Mesodermal cell (in vitro differentiated cells): ENCODE results near the gene MST1R.
"Not testable (repeated sequence)": the region's sequence is repeated elsewhere in the genome, so short reads cannot be mapped to it uniquely, and the experiment has no call there.

ENCODE experiments used
- H3K27ac ChIP-seq: 2 replicates; pipeline ENCODE4 v1.7.0; 2013; ENCODE audit warnings: mild to moderate bottlenecking, low read depth, low read length, moderate library complexity; ENCODE audit not compliant: severe bottlenecking
- H3K36me3 ChIP-seq: 2 replicates; pipeline ENCODE4 v1.7.1; 2013; ENCODE audit warnings: mild to moderate bottlenecking, low read length, moderate library complexity; ENCODE audit not compliant: control insufficient read depth, insufficient read depth
- H3K4me1 ChIP-seq: one replicate; pipeline ENCODE4 v1.7.1; 2013; ENCODE audit warnings: mild to moderate bottlenecking, low read length; ENCODE audit not compliant: insufficient read depth, control insufficient read depth, poor library complexity, severe bottlenecking
- H3K4me3 ChIP-seq: 2 replicates; pipeline ENCODE4 v1.7.0; 2013; ENCODE audit warnings: low read length, control low read depth, mild to moderate bottlenecking; ENCODE audit not compliant: insufficient read depth, poor library complexity, severe bottlenecking; ENCODE audit errors: extremely low read depth
- H3K9me3 ChIP-seq: 2 replicates; pipeline ENCODE4 v1.7.1; 2013; ENCODE audit warnings: mild to moderate bottlenecking, low read length, moderate library complexity; ENCODE audit not compliant: control insufficient read depth
- WGBS, 2 experiments: methylation state at CpG; one replicate each; pipeline ENCODE4 v1.1.5; 2013; ENCODE audit warnings: missing lambda C conversion rate in 2 of 2; ENCODE audit not compliant: insufficient coverage in 2 of 2; 5-methylcytosine and 5-hydroxymethylcytosine counted together

MST1R gene

DNA sequence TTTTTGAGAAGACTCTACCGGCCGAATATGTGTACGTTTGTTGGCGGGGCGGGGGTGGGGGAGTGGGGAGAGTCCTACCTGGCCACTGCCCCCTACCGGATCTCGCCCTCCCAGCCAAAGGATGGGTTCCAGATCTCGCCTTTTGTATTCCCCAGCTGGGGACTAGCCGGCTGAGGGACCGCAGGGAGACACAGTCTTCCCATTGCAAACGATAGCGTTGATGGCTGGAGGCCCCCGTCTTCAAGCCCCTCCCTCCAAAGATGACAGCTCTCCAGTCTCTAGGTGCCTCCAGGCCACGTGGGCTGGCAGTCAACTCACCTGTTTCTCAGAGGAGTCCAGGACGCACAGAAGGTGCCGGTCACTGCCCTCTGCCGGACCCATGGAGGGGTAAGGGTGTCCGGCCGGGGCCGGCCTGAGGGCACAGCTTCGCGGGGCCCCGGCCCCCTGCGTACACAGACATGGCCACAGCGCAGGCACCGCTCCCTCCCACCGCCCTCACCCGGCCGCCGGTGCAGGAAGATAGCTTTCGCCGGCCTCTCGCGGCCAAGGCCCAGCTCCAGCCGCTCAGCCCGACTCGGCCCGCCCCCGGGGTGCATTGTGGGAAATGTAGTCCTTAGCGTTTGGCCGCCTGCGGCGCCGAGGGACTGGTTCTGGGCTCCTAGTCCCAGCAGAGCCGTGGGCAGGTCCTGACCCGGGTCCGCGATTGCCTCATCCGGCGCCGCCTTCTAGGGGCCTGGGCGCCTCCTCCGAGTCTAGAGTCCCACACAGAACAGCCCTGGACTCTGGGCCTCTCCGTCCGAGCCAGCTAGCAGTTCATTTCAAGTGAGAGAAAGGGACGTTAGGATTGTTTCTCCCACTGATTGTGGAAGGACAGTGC, 25.9 kb upstream of the MST1R start, which contains the start of gene MON1A:
Gene MON1A, minus strand, starts transcription at position 521 of the 877 bp plus-strand sequence. CDS start 16,465 bp downstream, outside the sequence.
- peaks cover 12% of the 10 kb centered on the region for H3K4me1 ChIP-seq
- 2 to 4% methylated on average over 53 to 55 of the region's 56 CpGs for WGBS, 2 experiments
- H3K9me3 ChIP-seq: no peaks in the 10 kb centered on the region
- H3K36me3 ChIP-seq: peaks cover 5% of the 10 kb centered on the region
- H3K27ac ChIP-seq: peak within 1 kb of the TSS; percentile 53
- H3K4me3 ChIP-seq: peak within 1 kb of the TSS; percentile 74

DNA sequence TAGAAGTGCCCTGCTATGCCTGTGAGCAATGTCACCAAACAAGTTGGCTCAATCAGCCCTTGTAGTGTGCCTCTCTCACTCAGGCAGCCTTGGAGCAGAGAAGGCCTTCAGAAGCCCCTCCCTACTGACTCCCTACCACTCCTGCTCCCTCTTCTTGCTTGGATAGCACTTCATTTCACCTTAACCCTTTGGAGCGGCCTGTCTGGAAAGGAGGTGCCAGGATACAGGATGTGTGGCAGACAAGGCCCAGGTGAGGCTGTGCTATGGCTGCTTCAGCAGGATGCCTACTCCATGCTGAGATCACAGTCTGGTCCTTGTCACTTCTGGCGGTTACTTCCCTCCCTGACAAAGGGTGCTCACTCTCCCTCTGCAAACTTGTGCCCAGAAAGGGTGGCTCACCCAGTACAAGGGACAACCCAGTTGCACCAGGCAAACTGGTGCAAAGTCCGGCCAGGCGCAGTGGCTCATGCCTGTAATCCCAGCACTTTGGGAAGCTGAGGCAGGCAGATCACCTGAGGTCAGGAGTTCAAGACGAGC, 24.9 kb upstream of the MST1R start:
- Histone ChIP-seq H3K4me1 (peaks cover 14% of the 10 kb centered on the region), H3K27ac (no peak overlapping the region), H3K36me3 (peaks cover 5% of the 10 kb centered on the region), H3K4me3 (no peak overlapping the region), H3K9me3 (no peaks in the 10 kb centered on the region)
- WGBS, 2 experiments: 91 to 100% methylated on average over 2 to 5 of the region's 5 CpGs

DNA sequence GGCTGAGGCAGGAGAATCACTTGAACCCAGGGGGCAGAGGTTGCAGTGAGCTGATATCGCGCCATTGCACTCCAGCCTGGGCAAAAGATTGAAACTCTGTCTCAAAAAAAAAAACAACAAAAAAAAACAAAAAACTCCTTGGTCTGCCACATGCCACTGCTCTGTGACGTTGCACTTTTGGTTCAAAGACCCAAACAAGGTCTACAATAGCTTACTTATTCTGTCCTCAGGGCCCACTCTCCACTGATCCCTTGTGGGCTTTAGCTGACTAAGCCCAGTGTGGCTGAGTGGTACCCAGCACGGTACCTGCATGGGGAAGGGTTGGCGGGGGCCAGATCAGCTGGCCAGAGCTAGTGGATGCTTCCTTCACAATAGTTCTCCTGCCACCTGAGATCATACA, 24.1 kb upstream of the MST1R start:
- WGBS, 2 experiments: 99 to 100% methylated on average over 5 of the region's 5 CpGs
- peaks cover 14% of the 10 kb centered on the region for H3K4me1 ChIP-seq
- no peak overlapping the region for H3K27ac ChIP-seq
- no peak overlapping the region for H3K4me3 ChIP-seq
- H3K36me3 ChIP-seq: peaks cover 5% of the 10 kb centered on the region
- no peaks in the 10 kb centered on the region for H3K9me3 ChIP-seq

DNA sequence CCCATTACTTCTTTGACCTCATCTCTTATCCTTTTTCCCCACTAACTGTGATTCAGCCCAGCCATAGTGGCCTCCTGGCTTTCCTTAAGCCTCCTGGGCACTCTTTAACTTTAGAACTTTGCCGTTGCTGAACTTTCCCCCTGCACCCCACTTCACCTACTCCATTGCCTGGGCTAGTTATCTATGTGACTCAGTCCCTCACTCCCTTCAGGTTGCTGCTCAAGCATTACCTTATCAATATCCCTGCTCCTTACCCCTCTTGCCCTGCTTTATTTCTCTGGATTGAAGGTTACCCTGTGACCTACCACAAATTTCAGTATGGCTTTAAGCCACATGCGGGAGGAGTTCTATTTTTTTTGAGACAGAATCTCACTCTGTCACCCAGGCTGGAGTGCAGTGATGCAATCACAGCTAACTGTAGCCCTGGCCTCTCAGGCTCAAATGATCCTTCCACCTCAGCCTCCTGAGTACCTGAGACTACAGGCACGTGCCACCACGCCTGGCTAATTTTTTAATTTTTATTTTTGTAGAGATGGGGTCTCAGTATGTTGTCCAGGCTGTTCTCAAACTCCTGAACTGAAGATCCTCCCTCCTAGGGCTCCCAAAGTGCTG, 22.6 kb upstream of the MST1R start:
- H3K27ac ChIP-seq: no peak overlapping the region
- H3K4me1 ChIP-seq: peaks cover 14% of the 10 kb centered on the region
- H3K4me3 ChIP-seq: no peak overlapping the region
- 80 to 94% methylated on average over 2 of the region's 4 CpGs for WGBS, 2 experiments
- H3K36me3 ChIP-seq: peaks cover 5% of the 10 kb centered on the region
- no peaks in the 10 kb centered on the region for H3K9me3 ChIP-seq

DNA sequence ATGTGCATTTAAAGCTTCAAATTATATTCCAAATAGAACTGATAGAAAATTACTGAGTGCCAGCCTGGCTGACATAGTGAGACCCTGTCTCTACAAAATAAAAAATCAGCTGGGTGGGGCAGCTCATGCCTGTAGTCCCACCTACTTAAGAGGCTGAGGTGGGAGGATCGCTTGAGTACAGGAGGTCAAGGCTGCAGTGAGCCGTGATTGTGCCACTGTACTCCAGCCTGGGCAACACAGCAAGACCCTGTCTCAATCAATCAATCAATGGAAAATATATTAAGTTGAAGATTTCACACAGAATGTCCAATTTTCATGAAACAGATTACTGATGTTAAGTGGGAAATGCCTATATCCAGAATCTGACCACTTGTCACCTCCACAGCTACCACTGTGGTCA, 21.8 kb upstream of the MST1R start:
- WGBS, 2 experiments: 63 to 100% methylated on average over 1 to 2 of the region's 2 CpGs
- H3K36me3 ChIP-seq: peaks cover 5% of the 10 kb centered on the region

DNA sequence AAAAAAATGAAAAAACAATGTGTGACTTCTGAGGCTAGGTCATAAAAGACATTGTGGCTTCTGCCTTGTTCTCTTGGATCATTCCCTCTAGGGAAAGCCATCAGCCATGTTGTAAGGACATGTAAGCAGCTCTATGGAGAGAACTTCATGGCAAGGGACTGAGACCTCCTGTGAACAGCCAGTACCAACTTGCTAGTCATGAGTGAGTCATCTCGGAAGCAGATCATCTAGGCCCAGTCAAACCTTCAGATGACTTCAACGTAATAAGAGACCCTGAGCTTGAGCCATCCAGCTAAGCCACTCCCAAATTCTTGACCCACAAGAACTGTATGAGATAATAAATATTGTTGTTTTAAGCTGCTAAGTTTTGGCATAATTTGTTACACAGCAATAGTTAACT, 21.0 kb upstream of the MST1R start:
- Histone ChIP-seq H3K36me3 (peaks cover 5% of the 10 kb centered on the region), H3K27ac (no peak overlapping the region), H3K9me3 (no peaks in the 10 kb centered on the region), H3K4me3 (no peak overlapping the region), H3K4me1 (peaks cover 4% of the 10 kb centered on the region)
- 80 to 86% methylated on average over 1 of the region's 2 CpGs for WGBS, 2 experiments

More for the DNA sequence above, 21.8 kb upstream of the MST1R start:
- Histone ChIP-seq H3K9me3 (no peaks in the 10 kb centered on the region), H3K4me1 (peaks cover 11% of the 10 kb centered on the region), H3K27ac (no peak overlapping the region), H3K4me3 (no peak overlapping the region)

DNA sequence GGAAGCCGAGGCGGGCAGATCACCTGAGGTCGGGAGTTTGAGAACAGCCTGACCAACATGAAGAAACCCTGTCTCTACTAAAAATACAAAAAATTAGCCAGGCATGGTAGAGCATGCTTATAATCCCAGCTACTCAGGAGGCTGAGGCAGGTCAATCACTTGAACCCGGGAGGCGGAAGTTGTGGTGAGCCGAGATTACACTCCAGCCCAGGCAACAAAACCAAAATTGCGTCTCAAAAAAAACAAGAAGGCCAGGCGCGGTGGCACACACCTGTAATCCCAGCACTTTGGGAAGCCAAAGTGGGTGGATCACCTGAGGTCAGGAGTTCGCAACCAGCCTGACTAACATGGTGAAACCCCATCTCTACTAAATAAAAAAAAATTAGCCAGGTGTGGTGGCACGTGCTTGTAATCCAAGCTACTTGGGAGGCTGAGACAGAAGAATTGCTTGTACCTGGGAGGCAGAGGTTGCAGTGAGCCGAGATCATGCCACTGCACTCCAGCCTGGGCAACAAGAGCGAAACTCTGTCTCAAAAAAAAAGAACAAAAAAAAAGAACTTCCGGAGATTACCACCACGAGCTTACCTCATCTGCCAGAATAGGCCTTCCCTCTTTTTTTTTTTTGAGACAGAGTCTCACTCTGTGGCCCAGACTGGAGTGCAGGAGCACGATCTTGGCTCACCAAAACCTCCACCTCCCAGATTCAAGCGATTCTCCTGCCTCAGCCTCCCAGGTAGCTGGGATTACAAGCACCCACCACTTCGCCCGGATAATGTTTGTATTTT, 14.3 kb upstream of the MST1R start:
- H3K4me1 ChIP-seq, H3K4me3 ChIP-seq, H3K36me3 ChIP-seq, H3K9me3 ChIP-seq, H3K27ac ChIP-seq: not testable (repeated sequence)
- 89 to 98% methylated on average over 12 to 13 of the region's 19 CpGs for WGBS, 2 experiments

DNA sequence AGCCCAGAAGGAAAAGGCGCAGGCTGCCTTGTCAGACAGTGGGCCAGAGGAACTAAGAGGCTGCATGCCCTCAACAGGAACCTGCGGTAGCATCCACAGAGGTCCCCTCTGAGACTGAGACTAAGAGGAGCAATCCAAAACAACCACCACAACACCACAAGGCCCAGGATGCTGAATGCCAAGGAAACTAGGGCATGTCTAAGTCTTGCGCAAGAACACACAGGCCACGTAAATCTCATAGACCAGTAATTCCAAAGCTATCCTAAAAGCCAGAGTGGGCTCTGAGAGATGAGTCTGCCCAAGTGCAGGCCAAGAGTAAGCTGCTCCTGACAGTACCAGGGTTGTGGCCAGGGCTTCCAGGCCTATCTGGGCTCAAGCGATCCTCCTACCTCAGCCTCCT, 13.0 kb upstream of the MST1R start:
- 92 to 98% methylated on average over 3 to 4 of the region's 5 CpGs for WGBS, 2 experiments
- H3K36me3 ChIP-seq: peaks cover 9% of the 10 kb centered on the region
- no peak overlapping the region for H3K4me3 ChIP-seq
- no peaks in the 10 kb centered on the region for H3K9me3 ChIP-seq
- H3K4me1 ChIP-seq: no peaks in the 10 kb centered on the region
- no peak overlapping the region for H3K27ac ChIP-seq

DNA sequence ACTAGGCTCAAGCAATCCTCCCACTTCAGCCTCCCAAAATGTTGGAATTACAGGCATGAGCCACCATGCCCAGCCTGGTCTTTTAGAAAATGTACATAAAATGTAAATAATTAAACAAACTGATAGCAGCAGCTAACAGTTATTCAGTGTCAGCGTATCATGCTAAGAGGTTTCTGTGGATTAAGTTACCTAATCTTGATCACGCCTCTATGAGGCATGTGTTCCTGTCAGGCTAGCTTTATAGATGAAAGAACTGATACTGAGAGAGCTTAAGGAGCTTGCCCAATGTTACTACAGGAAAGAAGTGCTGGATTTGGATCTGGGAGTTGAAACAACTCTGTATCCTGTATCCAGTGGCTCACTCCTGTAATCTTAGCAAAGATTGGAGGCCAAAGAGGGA, 11.2 kb upstream of the MST1R start:
- 100% methylated on average over 1 to 2 of the region's 2 CpGs for WGBS, 2 experiments
- Histone ChIP-seq H3K36me3 (peaks cover 16% of the 10 kb centered on the region), H3K9me3 (no peaks in the 10 kb centered on the region), H3K4me1 (no peaks in the 10 kb centered on the region), H3K27ac (no peak overlapping the region), H3K4me3 (no peak overlapping the region)

DNA sequence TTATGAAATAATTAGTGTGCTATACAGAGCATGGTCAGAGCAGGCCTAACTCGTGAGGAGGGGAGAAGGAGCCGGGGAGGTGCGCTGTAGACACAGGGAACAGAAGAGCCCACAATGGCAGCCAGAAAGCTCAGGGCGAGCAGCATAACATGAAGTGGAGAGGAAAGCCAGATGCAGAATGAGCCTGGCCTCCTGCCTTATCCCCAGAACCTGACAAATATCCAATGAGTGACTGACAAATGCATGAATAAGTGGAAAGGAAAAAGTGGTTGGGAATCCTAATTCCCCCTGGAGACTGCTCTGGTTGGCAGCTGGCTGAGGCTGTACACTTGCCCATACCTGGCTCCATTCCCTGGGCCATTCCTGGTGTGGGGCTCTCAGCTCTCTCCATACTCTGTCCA, 9.2 kb upstream of the MST1R start:
- H3K4me1 ChIP-seq: peaks cover 2% of the 10 kb centered on the region
- WGBS, 2 experiments: 87 to 88% methylated on average over 4 of the region's 4 CpGs
- H3K27ac ChIP-seq: no peak overlapping the region
- no peak overlapping the region for H3K4me3 ChIP-seq
- H3K36me3 ChIP-seq: peaks cover 16% of the 10 kb centered on the region
- H3K9me3 ChIP-seq: no peaks in the 10 kb centered on the region
